Hepatocyte (in vitro differentiated cells): ENCODE results near the gene MTR.

ENCODE experiments used
- EZH2 ChIP-seq: fragments of 200-600 bp; sonication (generic); IDR thresholded peaks from 2 replicates; pipeline ENCODE4 v1.6.1; 2016; ENCODE audit warnings: antibody characterized with exemption, mild to moderate bottlenecking, borderline replicate concordance
- EZH2phosphoT487 ChIP-seq: fragments of 200-600 bp; sonication (generic); IDR thresholded peaks from one replicate; pipeline ENCODE4 v1.6.1; 2018; ENCODE audit warnings: antibody characterized with exemption, mild to moderate bottlenecking, low read depth, moderate library complexity; ENCODE audit not compliant: unreplicated experiment, severe bottlenecking
- TF ChIP-seq, protein P1 (sequence below): fragments of 200-600 bp; sonication (generic); IDR thresholded peaks from 2 replicates; pipeline ENCODE4 v1.5.1; 2016; ENCODE audit warnings: antibody characterized with exemption, mild to moderate bottlenecking; ENCODE audit not compliant: poor library complexity

DNA sequence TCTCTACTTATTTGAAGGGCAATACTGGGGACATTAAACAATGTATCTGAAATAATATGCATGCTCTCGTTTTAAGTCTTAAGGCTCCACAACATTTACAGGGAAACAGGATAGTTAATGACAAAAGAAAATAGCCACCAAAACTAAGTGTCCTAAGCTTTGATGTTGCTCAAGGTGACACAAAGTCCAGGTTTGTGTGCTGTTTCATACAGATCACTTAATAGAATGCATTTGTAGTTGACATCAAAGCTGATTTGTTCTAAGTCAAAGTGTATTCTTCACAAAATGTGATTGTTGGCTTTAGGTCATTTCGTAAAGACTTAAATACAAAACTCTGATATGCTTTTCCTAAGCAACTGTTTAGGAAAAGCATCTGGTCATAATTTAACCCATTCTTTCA is 37.5 kb upstream of the MTR start:
- TF ChIP-seq EZH2phosphoT487 (no peak), EZH2 (no peak)
- TF ChIP-seq, protein P1, sequence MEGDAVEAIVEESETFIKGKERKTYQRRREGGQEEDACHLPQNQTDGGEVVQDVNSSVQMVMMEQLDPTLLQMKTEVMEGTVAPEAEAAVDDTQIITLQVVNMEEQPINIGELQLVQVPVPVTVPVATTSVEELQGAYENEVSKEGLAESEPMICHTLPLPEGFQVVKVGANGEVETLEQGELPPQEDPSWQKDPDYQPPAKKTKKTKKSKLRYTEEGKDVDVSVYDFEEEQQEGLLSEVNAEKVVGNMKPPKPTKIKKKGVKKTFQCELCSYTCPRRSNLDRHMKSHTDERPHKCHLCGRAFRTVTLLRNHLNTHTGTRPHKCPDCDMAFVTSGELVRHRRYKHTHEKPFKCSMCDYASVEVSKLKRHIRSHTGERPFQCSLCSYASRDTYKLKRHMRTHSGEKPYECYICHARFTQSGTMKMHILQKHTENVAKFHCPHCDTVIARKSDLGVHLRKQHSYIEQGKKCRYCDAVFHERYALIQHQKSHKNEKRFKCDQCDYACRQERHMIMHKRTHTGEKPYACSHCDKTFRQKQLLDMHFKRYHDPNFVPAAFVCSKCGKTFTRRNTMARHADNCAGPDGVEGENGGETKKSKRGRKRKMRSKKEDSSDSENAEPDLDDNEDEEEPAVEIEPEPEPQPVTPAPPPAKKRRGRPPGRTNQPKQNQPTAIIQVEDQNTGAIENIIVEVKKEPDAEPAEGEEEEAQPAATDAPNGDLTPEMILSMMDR: no peak
